NCI-H524 treated with DMSO at 0.1 percent for 48 hours (cell line): Measurements from ENCODE around the gene CCDC106.
A peak's percentile ranks its signal among the peaks of the same experiment; 100 is the strongest.

ENCODE experiments used
- DNase-seq: peaks from one replicate; lab custom pipeline; 2025; lab: John Stamatoyannopoulos, UW

CCDC106 gene

GRCh38 chr19:55647732-55648584, at the start of gene CCDC106:
Gene CCDC106, plus strand, starts transcription at chr19:55648212. Its CDS starts 835 bp downstream, at chr19:55649047.
- peak; percentile 28 for DNase-seq

GRCh38 chr19:55598719-55599467, 49.1 kb upstream of the CCDC106 start:
- DNase-seq = peak; percentile 53

- peak; percentile 95 for DNase-seq
Observed at GRCh38 chr19:55599468-55599841, 48.6 kb upstream of the CCDC106 start, which contains the start of gene FIZ1. Gene FIZ1, minus strand, starts transcription at chr19:55599517. Its CDS starts 1,652 bp downstream, at chr19:55597865.

- DNase-seq = peak; percentile 90
Observed at GRCh38 chr19:55599842-55600661, 48.0 kb upstream of the CCDC106 start, which contains the start of gene ZNF524. Gene ZNF524, plus strand, starts transcription at chr19:55600288. Its CDS starts 1,825 bp downstream, at chr19:55602113.

- no peak for DNase-seq
Observed at GRCh38 chr19:55600662-55601028, 47.4 kb upstream of the CCDC106 start.

- DNase-seq = no peak
Observed at GRCh38 chr19:55601084-55601483, 46.9 kb upstream of the CCDC106 start.

- no peak for DNase-seq
Observed at GRCh38 chr19:55602104-55603001, 45.7 kb upstream of the CCDC106 start.

- DNase-seq = no peak
Observed at GRCh38 chr19:55603115-55603514, 44.9 kb upstream of the CCDC106 start.

GRCh38 chr19:55603581-55604292, 44.3 kb upstream of the CCDC106 start:
- DNase-seq = no peak

GRCh38 chr19:55605207-55605636, 42.8 kb upstream of the CCDC106 start:
- peak; percentile 91 for DNase-seq

GRCh38 chr19:55605637-55606470, 42.2 kb upstream of the CCDC106 start, which contains the start of gene ZNF865:
Gene ZNF865, plus strand, starts transcription at chr19:55605647. Its CDS starts 7,972 bp downstream, at chr19:55613619.
- DNase-seq = peak; percentile 41

GRCh38 chr19:55606471-55606787, 41.6 kb upstream of the CCDC106 start:
- DNase-seq = no peak

- no peak for DNase-seq
Observed at GRCh38 chr19:55606817-55607216, 41.2 kb upstream of the CCDC106 start.

GRCh38 chr19:55609326-55609725, 38.7 kb upstream of the CCDC106 start:
- no peak for DNase-seq

- no peak for DNase-seq
Observed at GRCh38 chr19:55611300-55611982, 36.6 kb upstream of the CCDC106 start.

GRCh38 chr19:55611983-55612645, 35.9 kb upstream of the CCDC106 start:
- DNase-seq = no peak

GRCh38 chr19:55613396-55613795, 34.6 kb upstream of the CCDC106 start:
- no peak for DNase-seq
